AG10803 (cell line): ENCODE data around the gene ASB3.

Source experiments
- DNase-seq: peaks from one replicate; pipeline ENCODE4 v3.0.0; 2010; ENCODE audit warnings: low read depth
- H3K4me3 ChIP-seq: 2 replicates; pipeline ENCODE4 v1.5.1; 2011; ENCODE audit warnings: mild to moderate bottlenecking, low read length, control low read depth
- CTCF ChIP-seq: conservative IDR thresholded peaks from 2 replicates; pipeline ENCODE4 v1.5.1; 2011; ENCODE audit warnings: mild to moderate bottlenecking, low read length, control low read depth, inconsistent platforms

ASB3 gene

GRCh38 chr2:53629001-53629400 lies 157.8 kb downstream of the ASB3 start:
- H3K4me3 ChIP-seq, result no peak overlapping the region
- no peak for DNase-seq
- TF ChIP-seq CTCF, result no peak

GRCh38 chr2:53622141-53622540 lies 164.6 kb downstream of the ASB3 start:
- no peak for TF ChIP-seq CTCF
- H3K4me3 ChIP-seq, result no peak overlapping the region
- DNase-seq, result no peak

- no peak for DNase-seq
- TF ChIP-seq CTCF, result no peak
- no peak overlapping the region for H3K4me3 ChIP-seq
These were observed 165.8 kb downstream of the ASB3 start for GRCh38 chr2:53620981-53621380.
